ENCODE data around the gene FOXB2. TPM values are rescaled to one million over a fixed set of nuclear protein-coding genes. Genes with fewer than 3 reads are reported as not detected.

Gene FOXB2
- total and polyA plus RNA-seq, 2 of the 13 experiments (the other 11 are each of a cell fraction or from before 2014, with no cell fraction given), result not detected

GRCh38 chr9:77014597-77015263, 4.7 kb upstream of the FOXB2 start:
- no TSS peak for BruUV-seq (replicated peaks)
- no peak for ATAC-seq

More at GRCh38 chr9:77014597-77015263, 4.7 kb upstream of the FOXB2 start:
- Histone ChIP-seq H2AFZ (ENCODE audit: low read length) (no peak overlapping the region), H4K20me1 (ENCODE audit: insufficient read depth, low read length) (no peaks in the 10 kb centered on the region), H3K4me2 (ENCODE audit: low read depth, low read length) (no peak overlapping the region), H3K4me3 (replicated peaks in 1 of 3; ENCODE audit: insufficient read depth in 1 of 3, low read depth in 2 of 3, low read length in 3 of 3) (no peak overlapping the region), H3K4me1 (ENCODE audit: insufficient read depth, low read length) (no peaks in the 10 kb centered on the region), H3K27ac (ENCODE audit: extremely low read length, insufficient read depth, low read length) (no peak overlapping the region), H3K9ac (ENCODE audit: insufficient read depth, low read depth, low read length) (no peak overlapping the region), H3K36me3 (replicated peaks in 1 of 2; ENCODE audit: control insufficient read depth in 1 of 2, insufficient read depth in 2 of 2, low read length in 2 of 2) (no peaks in the 10 kb centered on the region), H3K9me3 (ENCODE audit: low read length) (no peaks in the 10 kb centered on the region), H3K27me3 (ENCODE audit: control insufficient read depth in 1 of 2, insufficient read depth in 2 of 2, low read length in 2 of 2) (peaks cover 6 to 78% of the 10 kb centered on the region in 2 experiments), H3K79me2 (ENCODE audit: insufficient read depth, low read length) (no peaks in the 10 kb centered on the region)
- intact Hi-C loops (cut with micrococcal nuclease; ENCODE audit: unreplicated experiment), result no loop called here
- CTCF ChIA-PET (ENCODE audit: low intra/inter-chr PET ratio, low total read pairs), result no interaction called here
- DNase-seq (ENCODE audit: low spot score) (no peak), FAIRE-seq (no peak)
- in situ Hi-C loops (cut with HindIII; ENCODE audit: extremely low pct_ligation_motif_present, low pct_unique_long_range_greater_than_20kb), result no loop called here
- POLR2A ChIA-PET, result no interaction called here
- no peak for TF ChIP-seq KLF13 (CRISPR knock-in tag; IDR thresholded peaks at IDR 0.05)
- TF ChIP-seq CHD4 (IDR thresholded peaks at IDR 0.05; ENCODE audit: borderline replicate concordance, low read length), result no peak
- no peak for TF ChIP-seq ZNF136 (CRISPR knock-in tag; IDR thresholded peaks at IDR 0.05; ENCODE audit: low read depth)
- no peak for TF ChIP-seq ZNF431 (CRISPR knock-in tag; IDR thresholded peaks at IDR 0.05; ENCODE audit: borderline replicate concordance, low read depth)
- TF ChIP-seq ZC3H13 (CRISPR knock-in tag; IDR thresholded peaks at IDR 0.05), result no peak
- TF ChIP-seq, protein P1, sequence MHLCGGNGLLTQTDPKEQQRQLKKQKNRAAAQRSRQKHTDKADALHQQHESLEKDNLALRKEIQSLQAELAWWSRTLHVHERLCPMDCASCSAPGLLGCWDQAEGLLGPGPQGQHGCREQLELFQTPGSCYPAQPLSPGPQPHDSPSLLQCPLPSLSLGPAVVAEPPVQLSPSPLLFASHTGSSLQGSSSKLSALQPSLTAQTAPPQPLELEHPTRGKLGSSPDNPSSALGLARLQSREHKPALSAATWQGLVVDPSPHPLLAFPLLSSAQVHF (CRISPR knock-in tag; IDR thresholded peaks at IDR 0.05), result no peak
- TF ChIP-seq ZNF225 (CRISPR knock-in tag; IDR thresholded peaks at IDR 0.05), result no peak
- no peak for TF ChIP-seq ZBED4 (CRISPR knock-in tag; IDR thresholded peaks at IDR 0.05; ENCODE audit: borderline replicate concordance)
- no peak for TF ChIP-seq ZNF558 (CRISPR knock-in tag; IDR thresholded peaks at IDR 0.05; ENCODE audit: borderline replicate concordance)
- TF ChIP-seq ZSCAN31 (CRISPR knock-in tag; IDR thresholded peaks at IDR 0.05; ENCODE audit: low read depth), result no peak
- TF ChIP-seq, protein P2, sequence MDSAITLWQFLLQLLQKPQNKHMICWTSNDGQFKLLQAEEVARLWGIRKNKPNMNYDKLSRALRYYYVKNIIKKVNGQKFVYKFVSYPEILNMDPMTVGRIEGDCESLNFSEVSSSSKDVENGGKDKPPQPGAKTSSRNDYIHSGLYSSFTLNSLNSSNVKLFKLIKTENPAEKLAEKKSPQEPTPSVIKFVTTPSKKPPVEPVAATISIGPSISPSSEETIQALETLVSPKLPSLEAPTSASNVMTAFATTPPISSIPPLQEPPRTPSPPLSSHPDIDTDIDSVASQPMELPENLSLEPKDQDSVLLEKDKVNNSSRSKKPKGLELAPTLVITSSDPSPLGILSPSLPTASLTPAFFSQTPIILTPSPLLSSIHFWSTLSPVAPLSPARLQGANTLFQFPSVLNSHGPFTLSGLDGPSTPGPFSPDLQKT (CRISPR knock-in tag; IDR thresholded peaks at IDR 0.05; ENCODE audit: borderline replicate concordance), result no peak
- TF ChIP-seq HIVEP1 (CRISPR knock-in tag; IDR thresholded peaks at IDR 0.05), result no peak
- TF ChIP-seq MYC (CRISPR knock-in tag; IDR thresholded peaks at IDR 0.05; ENCODE audit: borderline replicate concordance), result no peak
- TF ChIP-seq GATA4 (IDR thresholded peaks at IDR 0.05; ENCODE audit: borderline replicate concordance, low read depth), result no peak
- no peak for TF ChIP-seq ZNF556 (CRISPR knock-in tag; IDR thresholded peaks at IDR 0.05; ENCODE audit: borderline replicate concordance)
- WGBS (ENCODE audit: low lambda C conversion rate), result 45% methylated on average over 32 of the region's 38 CpGs
